Measurements from ENCODE around the gene COL4A6. TPM values are rescaled to one million over a fixed set of nuclear protein-coding genes. Genes with fewer than 3 reads are reported as not detected.
A peak's percentile ranks its signal among the peaks of the same experiment; 100 is the strongest.

Gene COL4A6
- total RNA-seq, 1 donor from 2014 or later = 99.4 TPM

DNA sequence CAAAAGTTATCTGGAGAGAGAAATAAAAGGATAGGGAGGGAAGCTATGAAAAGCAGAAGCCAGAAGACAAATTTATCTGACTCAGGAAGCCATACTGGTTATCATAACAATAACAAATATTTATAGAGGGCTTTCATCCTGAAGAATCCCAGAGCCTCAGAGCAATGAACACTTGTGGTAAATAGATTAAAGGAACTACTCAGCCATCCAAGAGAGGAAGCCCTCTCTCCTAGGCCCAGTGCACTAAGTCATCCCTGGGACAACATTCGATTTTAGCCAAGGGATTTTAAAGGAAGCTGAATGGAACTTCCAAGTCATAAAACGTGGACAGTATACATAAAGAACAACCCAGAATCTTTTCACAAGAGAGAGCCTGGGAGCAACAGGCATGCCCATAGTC, 76.9 kb downstream of the COL4A6 start:
- H3K27ac Mint-ChIP-seq = peak overlapping the region; percentile 76
- H3K36me3 Mint-ChIP-seq = peaks cover 4% of the 10 kb centered on the region
- no peaks in the 10 kb centered on the region for H3K27me3 Mint-ChIP-seq (ENCODE audit: low read depth)
- H3K4me1 Mint-ChIP-seq = peaks cover 63% of the 10 kb centered on the region
- H3K9me3 Mint-ChIP-seq = peaks cover 6% of the 10 kb centered on the region
- DNase-seq (ENCODE audit: low spot score in 2 of 2, unreplicated experiment in 2 of 2) = no peak
- no peak overlapping the region for H3K4me3 Mint-ChIP-seq
- TF ChIP-seq, protein P1, sequence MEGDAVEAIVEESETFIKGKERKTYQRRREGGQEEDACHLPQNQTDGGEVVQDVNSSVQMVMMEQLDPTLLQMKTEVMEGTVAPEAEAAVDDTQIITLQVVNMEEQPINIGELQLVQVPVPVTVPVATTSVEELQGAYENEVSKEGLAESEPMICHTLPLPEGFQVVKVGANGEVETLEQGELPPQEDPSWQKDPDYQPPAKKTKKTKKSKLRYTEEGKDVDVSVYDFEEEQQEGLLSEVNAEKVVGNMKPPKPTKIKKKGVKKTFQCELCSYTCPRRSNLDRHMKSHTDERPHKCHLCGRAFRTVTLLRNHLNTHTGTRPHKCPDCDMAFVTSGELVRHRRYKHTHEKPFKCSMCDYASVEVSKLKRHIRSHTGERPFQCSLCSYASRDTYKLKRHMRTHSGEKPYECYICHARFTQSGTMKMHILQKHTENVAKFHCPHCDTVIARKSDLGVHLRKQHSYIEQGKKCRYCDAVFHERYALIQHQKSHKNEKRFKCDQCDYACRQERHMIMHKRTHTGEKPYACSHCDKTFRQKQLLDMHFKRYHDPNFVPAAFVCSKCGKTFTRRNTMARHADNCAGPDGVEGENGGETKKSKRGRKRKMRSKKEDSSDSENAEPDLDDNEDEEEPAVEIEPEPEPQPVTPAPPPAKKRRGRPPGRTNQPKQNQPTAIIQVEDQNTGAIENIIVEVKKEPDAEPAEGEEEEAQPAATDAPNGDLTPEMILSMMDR (IDR thresholded peaks at IDR 0.05; ENCODE audit: unreplicated experiment) = no peak

DNA sequence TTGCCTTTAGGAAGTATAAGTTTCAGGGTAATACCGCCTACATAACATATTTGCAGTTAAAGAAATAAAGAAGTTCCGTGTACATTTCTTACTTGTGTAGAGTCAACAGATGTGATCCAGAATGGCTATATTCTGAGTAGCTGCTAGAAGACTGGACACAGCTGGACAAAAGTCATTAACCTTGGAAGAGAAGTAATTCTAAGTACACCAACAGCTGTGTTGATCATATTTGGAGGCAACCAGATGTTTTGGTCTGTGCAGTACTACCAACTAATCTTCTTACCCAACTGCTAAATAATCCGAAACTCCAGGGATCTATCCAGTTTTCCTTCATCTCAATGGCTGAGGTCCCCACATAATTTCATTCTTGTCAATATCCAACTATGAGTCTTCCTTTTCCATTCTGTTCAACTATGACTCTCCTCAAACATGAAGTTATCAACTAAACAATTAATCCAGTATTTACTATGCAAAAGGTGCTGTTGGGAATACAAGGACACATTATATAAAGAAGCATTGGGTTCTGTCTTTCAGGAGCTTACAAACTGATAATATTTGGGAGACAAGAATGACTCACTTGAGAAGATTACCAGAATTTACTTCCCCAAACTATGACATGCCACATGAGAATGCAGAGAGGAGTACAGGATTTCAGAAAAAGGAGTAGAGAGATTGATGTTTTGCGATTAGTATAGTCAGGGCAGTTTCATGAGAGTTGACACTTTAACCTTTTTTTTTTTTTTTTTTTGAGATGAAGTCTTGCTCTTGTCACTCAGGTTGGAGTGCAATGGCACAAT, 78.2 kb downstream of the COL4A6 start:
- Mint-ChIP-seq H3K27ac (peak overlapping the region; percentile 51), H3K36me3 (peaks cover 4% of the 10 kb centered on the region), H3K4me1 (peaks cover 65% of the 10 kb centered on the region), H3K4me3 (no peak overlapping the region), H3K9me3 (peaks cover 5% of the 10 kb centered on the region), H3K27me3 (ENCODE audit: low read depth) (no peaks in the 10 kb centered on the region)
- no peak for DNase-seq (ENCODE audit: low spot score in 2 of 2, unreplicated experiment in 2 of 2)
- TF ChIP-seq, protein P1 (IDR thresholded peaks at IDR 0.05; ENCODE audit: unreplicated experiment) = no peak

DNA sequence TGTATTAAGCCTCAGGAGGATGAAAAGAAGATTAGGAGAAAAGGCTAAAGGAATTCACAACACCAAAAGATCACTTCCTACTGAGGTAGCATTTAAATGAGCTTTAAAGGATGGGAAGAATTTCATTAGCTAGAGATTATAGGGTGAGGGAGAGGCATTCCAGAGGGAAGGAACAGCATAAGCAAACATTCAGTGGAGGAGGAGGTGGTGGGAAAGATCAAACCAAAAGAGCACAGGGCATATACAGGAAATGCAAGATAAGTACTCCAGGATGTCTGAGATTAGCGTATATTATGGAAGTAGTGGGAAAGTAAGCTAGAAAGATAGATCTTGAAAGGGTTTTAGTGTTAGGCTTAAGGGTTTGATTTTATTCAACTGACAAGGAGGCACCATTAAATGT, 84.8 kb downstream of the COL4A6 start:
- H3K27me3 Mint-ChIP-seq (ENCODE audit: low read depth) = no peaks in the 10 kb centered on the region
- H3K9me3 Mint-ChIP-seq = no peaks in the 10 kb centered on the region
- H3K36me3 Mint-ChIP-seq = no peaks in the 10 kb centered on the region
- peak overlapping the region; percentile 18 for H3K27ac Mint-ChIP-seq
- H3K4me3 Mint-ChIP-seq = no peak overlapping the region
- H3K4me1 Mint-ChIP-seq = peaks cover 49% of the 10 kb centered on the region
- TF ChIP-seq, protein P1 (IDR thresholded peaks at IDR 0.05; ENCODE audit: unreplicated experiment) = no peak
- DNase-seq (ENCODE audit: low spot score in 2 of 2, unreplicated experiment in 2 of 2) = no peak

DNA sequence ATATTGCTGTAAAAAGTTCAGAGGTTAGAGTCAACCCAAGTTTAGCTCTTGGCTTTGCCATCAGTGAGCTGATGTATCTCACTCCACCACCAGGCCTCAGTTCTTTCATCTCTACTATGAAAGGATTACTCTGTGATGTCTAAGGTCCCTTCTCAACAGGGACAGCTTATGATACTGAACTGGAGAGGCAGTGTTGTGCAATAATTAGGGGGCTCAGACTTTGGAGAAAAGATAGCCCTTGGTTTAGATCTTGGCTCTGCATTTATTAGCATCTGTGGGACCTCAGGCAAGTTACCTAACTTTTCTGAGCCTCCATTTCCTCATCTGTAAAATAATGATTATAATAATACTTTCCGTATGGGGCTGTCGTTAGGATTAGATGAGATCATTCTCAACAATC, 89.0 kb downstream of the COL4A6 start:
- H3K36me3 Mint-ChIP-seq = no peaks in the 10 kb centered on the region
- TF ChIP-seq, protein P1 (IDR thresholded peaks at IDR 0.05; ENCODE audit: unreplicated experiment) = no peak
- H3K27ac Mint-ChIP-seq = no peak overlapping the region

DNA sequence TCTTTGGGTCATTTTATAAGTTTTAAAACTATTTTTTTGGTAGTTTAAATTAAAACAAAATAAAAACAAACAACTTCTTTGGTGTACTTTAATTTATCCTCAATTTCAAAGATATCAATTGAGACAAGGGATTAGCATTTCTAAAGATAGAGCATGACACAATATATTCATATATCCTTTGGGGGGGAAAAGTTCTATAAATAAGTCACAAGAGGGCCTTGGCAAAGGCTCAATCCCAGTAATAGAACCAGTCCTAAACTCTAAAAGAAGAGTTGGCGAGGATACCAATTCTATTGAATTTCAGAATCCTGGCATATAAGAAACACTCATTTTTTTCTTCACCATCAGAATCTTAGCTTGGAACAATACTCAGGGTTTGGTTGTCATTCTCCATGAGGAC, 89.7 kb downstream of the COL4A6 start:
- Mint-ChIP-seq H3K4me3 (no peak overlapping the region), H3K27me3 (ENCODE audit: low read depth) (no peaks in the 10 kb centered on the region), H3K36me3 (no peaks in the 10 kb centered on the region), H3K27ac (no peak overlapping the region), H3K9me3 (no peaks in the 10 kb centered on the region), H3K4me1 (peaks cover 43% of the 10 kb centered on the region)
- DNase-seq (ENCODE audit: low spot score in 2 of 2, unreplicated experiment in 2 of 2) = no peak
- TF ChIP-seq, protein P1 (IDR thresholded peaks at IDR 0.05; ENCODE audit: unreplicated experiment) = no peak

More for the DNA sequence above, 89.0 kb downstream of the COL4A6 start:
- H3K9me3 Mint-ChIP-seq = no peaks in the 10 kb centered on the region
- H3K27me3 Mint-ChIP-seq (ENCODE audit: low read depth) = no peaks in the 10 kb centered on the region
- peaks cover 40% of the 10 kb centered on the region for H3K4me1 Mint-ChIP-seq
- H3K4me3 Mint-ChIP-seq = no peak overlapping the region
- no peak for DNase-seq (ENCODE audit: low spot score in 2 of 2, unreplicated experiment in 2 of 2)
